DMS153 treated with DMSO at 0.1 percent for 48 hours (cell line): ENCODE results near the gene DST.

Source experiments
- DNase-seq: peaks from one replicate; lab custom pipeline; 2025; ENCODE audit not compliant: unreplicated experiment; lab: John Stamatoyannopoulos, UW

DST gene

GRCh38 chr6:56444855-56445254, 197.8 kb downstream of the DST start:
- no peak for DNase-seq

DNA sequence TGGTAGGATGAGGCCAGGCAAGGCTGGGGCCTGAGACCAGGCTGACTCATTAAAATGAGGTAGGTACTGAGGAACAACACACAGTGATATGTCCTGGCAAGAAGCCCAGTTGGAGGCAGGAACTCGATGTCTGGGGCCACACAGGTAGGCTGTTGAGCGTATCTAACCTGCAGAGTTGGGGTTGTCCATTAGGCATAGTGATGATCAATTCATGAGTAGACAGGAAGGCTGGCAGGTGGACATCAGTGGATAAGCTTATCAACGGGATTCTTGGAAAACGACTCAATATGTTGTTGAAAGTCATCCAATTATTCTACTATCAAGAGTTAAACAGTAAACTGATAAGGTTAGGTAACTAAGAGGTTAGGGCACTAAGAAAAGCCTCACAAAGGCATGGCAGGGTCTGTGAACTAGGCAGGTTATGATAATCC, 202.1 kb downstream of the DST start:
- no peak for DNase-seq

- DNase-seq, result no peak
These were observed 205.4 kb downstream of the DST start for GRCh38 chr6:56437171-56437900.

DNA sequence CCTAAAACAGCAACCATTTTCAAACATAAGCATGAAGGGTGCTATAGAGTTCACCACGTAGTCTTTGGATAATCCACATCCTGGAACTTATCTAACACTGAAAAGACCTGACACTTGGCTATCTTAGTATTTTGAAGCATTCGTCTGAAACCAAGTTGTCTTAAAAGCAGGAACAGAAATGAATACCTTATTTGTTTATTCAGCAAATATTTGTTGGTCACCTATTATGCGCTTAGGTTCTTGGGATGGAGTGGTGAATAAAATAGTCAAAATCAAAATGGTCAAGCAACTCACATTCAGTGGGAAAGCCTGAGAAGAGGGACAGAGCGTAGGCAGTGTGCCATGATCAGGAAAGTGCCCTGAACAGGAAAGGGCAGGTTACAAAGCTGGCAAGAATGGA, 206.9 kb downstream of the DST start:
- DNase-seq, result no peak

DNA sequence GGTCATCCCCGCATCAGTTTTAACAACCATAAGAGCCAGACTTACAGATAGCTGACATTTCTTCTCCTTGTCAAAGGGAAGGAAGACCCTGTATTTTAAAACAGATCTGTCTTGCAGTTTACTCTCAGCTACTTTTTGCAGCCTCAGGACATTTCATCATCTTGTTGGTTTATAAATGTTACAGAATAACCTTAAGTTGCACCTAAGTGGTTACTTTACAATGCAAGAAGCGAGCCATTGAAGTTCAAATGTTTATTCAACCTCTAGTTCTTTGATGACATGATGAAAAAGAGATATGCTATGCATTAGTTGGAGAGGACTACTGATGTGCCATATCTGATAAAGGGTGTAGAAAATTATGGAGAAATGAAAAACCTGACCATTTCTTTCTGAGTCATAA, 207.4 kb downstream of the DST start:
- no peak for DNase-seq

GRCh38 chr6:56434606-56435005, 208.1 kb downstream of the DST start:
- no peak for DNase-seq

GRCh38 chr6:56433119-56433518, 209.6 kb downstream of the DST start:
- no peak for DNase-seq

DNA sequence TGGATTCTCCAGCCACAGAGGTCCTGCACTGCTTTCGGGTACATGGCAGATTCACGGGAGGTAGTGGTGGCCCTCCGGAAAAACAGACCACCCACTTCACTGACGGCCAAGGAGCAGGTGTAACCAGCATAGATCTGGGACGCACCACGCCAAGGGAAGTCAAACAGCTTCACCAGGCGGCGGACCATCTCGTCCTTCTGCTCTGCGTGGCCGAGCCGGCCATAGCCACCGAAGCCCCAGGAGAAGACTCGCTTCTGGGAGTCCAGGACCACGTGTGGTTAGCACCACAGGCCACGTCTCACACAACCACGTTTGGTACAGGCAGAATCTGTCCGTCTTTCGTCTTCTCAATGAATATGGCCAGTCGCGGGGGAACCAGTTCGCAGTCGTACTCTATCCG, 210.5 kb downstream of the DST start:
- no peak for DNase-seq

DNA sequence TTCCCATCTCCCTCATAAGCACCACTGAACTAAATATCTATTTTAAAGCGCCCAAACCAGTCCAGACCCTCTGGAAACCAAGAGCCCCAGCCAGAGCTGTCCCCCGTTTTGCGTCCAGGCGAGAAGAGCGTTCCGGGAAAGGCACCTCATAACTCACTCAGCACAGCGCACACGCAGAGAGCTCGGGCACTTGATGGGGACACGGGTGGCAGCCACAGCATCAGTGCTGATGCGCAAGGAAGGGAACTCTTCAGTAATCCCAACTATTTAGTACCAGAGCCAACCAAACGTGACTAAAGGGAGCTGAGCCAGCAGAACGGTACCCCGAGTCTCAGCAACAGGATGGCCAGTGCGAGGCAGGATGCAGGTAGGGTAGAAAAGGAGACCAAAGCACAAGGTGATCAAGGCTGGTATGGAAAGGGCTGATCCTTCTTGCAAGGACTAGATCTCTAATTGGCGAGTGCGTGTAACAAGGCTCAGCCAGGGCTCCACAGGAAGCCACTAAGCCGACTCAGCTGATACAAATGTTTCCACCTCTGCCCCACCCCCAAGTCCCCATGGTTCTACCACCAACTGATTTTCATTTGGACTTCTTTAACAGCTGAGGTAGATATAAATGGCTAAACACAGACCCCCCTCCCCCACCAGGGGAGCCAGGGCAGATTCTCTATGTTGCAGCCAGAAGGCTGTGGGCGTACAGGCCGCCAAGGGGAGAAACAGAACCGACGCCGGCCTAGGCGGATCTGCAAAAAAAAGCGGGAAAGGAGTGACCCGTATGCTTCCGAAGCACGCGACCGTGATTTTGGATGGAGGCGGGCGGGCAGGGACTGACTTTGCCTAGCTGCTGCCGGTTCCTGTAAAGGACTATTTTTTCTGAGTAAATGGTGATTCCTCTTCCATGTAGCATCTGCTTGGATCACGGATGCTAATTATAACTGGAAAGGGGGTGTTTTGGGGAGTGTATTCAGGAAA, 211.8 kb downstream of the DST start:
- DNase-seq, result no peak

GRCh38 chr6:56424542-56425083, 218.1 kb downstream of the DST start:
- no peak for DNase-seq

DNA sequence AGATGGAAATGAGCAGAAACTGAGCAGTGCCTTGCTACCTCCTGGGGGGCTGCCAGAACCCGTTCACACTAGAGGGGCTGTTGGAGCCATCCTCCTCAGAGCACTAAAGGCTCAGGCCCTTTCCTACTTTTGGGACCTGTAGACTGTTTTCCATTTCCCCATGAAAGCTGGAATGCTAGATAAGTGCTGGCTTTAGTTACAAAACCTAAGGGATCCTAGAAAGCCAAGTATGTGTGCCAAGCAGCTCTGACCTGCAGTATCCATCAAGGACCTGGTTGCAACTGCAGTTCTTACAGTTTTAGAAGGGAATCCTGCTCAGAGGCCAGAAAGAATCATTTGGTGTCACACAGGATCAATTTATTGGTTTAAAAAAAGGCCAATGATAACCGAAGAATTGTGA, 218.6 kb downstream of the DST start:
- no peak for DNase-seq

GRCh38 chr6:56420296-56420695, 222.4 kb downstream of the DST start:
- no peak for DNase-seq

DNA sequence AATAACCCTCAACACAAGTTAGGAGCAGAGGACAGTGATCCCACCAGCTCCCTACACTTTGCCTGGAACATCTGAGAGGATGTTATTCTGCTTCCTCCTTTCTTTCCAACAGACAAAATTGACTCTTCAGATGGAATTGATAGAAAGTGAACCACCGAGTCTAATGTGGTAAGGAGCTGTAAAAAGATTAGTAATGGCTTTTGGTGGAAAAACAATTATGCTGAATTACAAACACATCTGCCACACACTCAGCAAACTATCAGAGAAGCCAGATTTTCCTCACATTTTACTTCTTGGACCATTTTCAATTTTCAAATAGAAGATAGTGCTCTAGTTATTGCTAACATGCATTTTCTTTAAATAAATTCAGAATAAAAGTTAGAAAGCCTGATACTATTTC, 223.5 kb downstream of the DST start:
- DNase-seq, result no peak

GRCh38 chr6:56417823-56418222, 224.9 kb downstream of the DST start:
- no peak for DNase-seq

GRCh38 chr6:56416247-56416646, 226.4 kb downstream of the DST start:
- no peak for DNase-seq

- DNase-seq, result no peak
These were observed 233.7 kb downstream of the DST start for GRCh38 chr6:56408976-56409375.
